ENCODE measurements around the gene DSC1.
"Not testable (repeated sequence)": the region's sequence is repeated elsewhere in the genome, so short reads cannot be mapped to it uniquely, and the experiment has no call there.

The DSC1 gene

GRCh38 chr18:31171144-31171839 is 8.6 kb upstream of the DSC1 start:
- no peak for DNase-seq (ENCODE audit: low read depth)

DNA sequence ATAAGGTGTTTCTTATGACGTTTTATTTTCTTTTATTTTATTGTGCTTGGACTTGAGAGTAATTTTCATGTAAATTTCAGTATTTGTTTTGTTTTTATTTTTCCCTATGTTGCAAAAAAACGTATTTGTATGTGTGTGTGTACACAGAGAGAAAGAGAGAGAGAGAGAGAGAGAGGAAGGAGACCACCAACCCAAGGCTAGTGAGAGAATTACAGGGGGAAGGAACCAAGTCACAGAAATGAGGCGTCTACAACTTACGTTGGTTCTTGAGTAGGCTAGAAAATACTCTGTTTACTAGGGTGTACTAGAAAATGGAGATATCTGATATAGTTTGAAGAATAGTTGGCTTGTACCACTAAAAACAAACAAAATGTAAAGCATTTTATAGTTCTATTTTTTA is 7.7 kb upstream of the DSC1 start:
- no peak for DNase-seq (ENCODE audit: low read depth)

DNA sequence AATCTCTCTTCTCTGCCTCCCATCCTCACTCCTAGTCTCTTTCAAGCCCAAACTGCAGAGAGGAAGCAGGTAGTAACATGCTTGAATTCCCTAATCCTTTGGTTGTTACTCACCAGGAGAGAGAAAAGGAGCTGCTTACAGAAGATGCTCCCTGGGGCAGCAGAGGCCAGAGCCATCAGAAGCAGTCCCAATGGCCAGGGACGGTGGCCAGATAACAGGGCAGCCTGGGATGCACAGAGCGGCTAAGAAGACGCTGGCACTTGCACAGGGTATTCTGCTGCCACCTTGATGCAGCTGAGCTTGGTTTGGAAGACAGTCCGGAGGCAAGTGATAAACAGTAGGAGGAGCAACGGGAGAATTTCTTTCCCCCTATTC is 250 bp downstream of the DSC1 start:
- no peak for DNase-seq (ENCODE audit: low read depth)

DNA sequence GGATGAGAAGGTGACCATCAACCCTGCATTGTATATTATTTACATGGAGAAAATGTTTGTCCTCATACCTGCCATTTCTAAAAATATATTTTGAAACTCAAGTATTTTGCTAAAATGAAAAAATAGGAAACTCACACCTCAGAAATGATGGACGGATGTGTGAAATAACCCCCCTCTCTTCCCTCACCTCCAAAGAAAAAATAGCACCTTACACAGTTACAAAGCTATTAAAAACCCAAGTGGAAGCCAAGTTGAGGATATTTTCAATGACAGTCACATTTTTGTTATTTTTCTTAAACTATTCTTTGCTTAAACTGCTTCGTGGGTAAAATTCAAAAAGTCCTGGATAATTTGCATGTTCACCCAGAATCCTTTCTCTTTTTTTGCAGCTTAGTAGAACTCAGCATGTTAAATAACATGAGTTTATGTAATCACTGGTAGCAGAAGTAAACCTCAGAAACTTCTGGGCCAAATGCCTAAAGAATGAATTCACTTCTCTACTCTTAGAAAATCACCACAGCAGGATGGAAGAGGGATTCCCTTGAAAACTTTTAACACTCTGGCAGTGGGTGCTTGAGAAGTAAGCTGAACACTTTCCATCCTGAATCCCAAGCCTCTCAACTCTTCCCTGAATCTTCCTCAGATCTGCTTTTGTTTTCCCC is 768 bp downstream of the DSC1 start:
- no peak for DNase-seq (ENCODE audit: low read depth)

- DNase-seq (ENCODE audit: low read depth): no peak
These were observed 5.6 kb downstream of the DSC1 start for GRCh38 chr18:31156821-31157763.

GRCh38 chr18:31155498-31155897 is 7.2 kb downstream of the DSC1 start:
- DNase-seq (ENCODE audit: low read depth): no peak

DNA sequence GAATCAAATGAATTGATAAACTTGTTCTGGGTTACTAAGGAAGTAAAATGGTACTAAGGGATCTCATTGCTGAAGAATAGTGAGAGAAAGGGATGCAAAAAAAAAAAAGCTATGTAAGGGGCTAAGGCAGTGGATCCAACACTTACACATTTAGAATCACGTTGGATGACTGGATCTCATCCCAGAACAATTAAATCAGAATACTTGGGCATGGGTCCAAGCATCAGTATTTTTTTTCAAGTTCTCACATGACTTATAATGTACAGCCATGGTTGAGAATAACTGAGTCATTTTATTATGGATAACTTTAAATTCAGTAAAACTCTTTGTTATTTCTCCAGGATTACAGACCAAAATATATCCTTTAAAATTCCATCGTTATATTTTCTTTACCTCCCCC is 8.5 kb downstream of the DSC1 start:
- DNase-seq (ENCODE audit: low read depth): no peak

DNA sequence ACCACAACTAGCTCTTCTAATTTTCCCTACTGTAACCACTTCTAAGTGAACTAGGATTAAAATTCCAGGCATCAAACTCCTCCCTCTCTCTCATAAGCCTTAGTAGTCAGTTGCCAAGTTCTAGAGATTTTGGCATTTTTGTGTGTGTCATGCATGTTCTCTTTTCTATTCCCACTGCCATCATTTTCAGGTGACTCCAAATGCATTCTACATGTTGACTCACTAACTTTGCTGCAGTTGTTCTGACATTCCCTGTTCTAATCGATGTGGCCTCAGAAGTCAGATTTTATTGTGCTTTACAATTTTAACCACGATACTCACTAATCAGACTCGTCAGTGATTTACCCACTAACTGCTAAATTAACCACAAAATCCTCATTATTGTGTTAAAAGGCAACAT is 13.3 kb downstream of the DSC1 start:
- no peak for DNase-seq (ENCODE audit: low read depth)

DNA sequence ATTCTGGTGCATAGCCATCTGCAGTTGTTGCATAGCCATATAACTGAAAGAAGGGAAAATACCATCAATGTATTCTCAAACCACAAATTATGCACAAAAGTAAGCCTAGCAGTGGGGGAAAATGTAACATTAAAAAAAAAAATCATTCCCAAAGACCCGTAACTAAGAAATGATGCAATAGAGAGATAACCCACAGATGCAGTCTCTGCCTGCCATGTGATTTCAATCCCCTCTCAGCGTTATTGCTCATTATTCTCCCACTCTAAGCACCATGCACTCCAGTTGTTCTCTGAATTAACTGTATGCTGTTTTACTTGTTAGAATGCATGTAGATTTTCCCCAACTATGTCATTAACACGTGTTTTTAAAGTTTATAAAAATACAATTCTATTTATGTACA is 14.1 kb downstream of the DSC1 start:
- DNase-seq (ENCODE audit: low read depth): no peak

DNA sequence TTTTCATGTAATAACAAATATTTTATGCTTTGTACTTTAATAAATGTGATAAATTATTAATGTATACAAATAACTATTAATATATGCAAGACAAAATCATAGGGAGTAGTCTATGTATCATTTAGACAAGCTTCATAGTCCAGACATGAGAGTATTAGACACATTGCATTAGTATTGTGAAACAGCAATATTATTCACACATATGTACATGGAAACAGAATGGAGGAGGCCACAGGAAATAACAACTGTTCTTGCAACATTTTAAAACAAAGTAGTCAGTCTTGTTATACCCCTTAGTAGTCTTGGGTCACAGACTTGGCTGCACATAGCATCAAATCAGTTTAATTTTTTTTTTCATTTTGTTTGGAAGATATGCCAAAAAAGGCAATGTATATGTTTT is 15.8 kb downstream of the DSC1 start:
- no peak for DNase-seq (ENCODE audit: low read depth)

GRCh38 chr18:31143025-31143424 is 19.6 kb downstream of the DSC1 start:
- DNase-seq (ENCODE audit: low read depth): peak; percentile 2

DNA sequence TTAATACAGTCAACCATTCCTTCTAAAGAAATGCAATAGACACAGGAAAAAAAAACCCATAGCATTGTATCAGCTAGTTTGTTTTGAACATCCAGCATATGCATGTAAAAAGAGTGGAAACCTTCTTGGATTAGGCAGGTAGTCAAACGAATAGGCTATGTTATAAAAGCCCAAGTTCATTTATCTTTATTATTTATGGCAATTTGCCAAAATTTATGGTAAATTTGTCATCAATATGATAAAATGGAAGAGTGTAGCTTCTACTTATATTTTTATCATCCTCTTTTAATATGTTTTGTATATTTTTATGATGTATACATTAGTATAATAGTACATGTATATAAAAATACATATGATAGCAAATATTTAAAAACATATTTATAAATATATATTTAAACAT is 23.9 kb downstream of the DSC1 start:
- no peak for DNase-seq (ENCODE audit: low read depth)

- DNase-seq (ENCODE audit: low read depth): no peak
These were observed 27.6 kb downstream of the DSC1 start for GRCh38 chr18:31134988-31135529.

DNA sequence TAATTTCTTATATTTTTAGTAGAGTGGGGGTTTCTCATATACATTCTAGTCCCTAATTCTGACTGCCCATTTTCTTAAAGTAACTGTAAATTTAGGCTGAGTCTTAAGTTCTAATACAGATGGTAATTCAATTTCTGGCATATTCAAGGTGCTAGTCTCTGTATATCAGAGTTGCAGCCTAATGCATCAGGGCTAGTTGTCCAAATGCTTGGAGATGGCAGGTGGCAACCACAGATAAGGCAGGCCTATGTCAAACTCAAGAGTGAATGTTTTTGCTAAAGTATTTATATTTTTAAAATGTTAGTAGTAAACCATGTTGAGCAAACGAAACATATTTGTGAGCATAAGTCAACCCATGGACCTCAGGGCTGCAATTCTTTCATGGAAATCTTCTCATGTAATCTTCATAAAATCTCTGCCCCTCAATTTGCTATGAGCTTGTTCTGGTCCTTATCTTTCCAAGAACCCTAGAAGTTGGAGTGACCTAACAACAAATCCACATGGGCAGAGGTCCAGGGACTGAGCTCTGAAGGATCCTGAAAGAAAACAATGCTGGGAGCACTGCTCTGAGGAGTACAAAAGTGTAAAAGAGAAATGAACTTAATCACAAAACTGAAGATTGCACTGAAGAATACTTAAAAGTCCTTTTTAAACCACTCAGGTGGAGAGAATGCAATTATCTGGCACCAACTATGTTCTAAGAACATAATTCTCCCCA is 33.1 kb downstream of the DSC1 start:
- no peak for DNase-seq (ENCODE audit: low read depth)

GRCh38 chr18:31125878-31126277 is 36.8 kb downstream of the DSC1 start:
- no peak for DNase-seq (ENCODE audit: low read depth)

DNA sequence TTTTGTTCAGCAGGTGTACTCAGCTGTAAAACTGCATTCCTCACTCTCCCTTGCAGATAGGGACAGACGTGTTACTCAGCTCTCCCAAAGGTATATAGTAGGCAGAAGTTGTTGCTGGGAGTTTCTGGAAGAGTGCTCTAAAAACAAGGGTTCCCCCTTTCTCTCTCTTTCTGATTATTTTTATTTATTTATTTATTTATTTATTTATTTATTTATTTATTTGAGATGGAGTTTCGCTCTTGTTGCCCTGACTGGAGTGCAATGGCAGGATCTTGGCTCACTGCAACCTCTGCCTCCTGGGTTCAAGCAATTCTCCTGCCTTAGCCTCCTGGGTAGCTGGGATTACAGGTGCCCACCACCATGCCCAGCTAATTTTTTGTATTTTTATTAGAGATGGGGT is 39.5 kb downstream of the DSC1 start:
- not testable (repeated sequence) for DNase-seq (ENCODE audit: low read depth)

GRCh38 chr18:31120594-31120993 is 42.1 kb downstream of the DSC1 start:
- DNase-seq (ENCODE audit: low read depth): no peak

GRCh38 chr18:31116853-31117595 is 45.6 kb downstream of the DSC1 start:
- DNase-seq (ENCODE audit: low read depth): no peak

DNA sequence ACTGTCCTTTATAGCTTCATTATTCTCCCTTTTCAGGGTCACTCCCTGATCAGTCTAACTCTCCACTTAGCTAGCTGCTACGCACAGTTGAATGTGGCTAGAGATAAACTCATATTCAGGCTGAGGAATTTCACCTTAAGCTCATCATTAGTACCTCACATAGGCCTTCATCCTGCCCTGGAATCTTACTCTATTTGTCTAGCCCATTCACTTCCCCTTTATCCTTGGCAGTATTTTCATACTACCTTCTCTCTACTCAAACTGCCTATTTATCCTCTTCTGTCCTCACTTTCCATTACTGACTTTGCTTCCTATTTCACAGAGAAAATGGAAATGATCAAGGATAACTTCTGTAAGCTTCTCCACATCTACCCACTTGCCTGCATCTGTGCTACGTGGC is 49.9 kb downstream of the DSC1 start:
- DNase-seq (ENCODE audit: low read depth): no peak

GRCh38 chr18:31105733-31106132 is 56.9 kb downstream of the DSC1 start:
- peak; percentile 23 for DNase-seq (ENCODE audit: low read depth)

DNA sequence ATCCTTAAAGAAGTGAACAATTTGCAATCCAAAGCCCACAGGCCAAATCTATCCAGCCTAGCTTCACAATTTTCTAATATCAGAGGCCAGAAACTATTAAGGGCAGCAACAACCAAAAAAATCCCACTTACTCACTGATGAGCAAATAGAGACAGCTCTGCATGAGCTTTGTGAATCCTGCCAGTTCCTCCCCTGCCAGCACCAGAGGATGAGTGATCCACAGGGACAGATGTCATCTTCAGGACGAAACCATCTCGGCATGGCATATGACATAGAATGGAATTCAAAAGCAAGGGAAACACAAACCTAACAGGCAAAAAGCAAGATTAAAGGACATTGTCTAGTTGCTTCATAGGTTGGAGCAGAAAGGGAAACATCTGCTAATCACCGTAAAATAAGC is 58.2 kb downstream of the DSC1 start:
- DNase-seq (ENCODE audit: low read depth): no peak

All from ELR (cell line).